Epithelial cell of esophagus (primary cell): Measurements from ENCODE around the gene CATSPERD.
A peak's percentile ranks its signal among the peaks of the same experiment; 100 is the strongest.

ENCODE experiments used
- DNase-seq: peaks from one replicate; pipeline ENCODE4 v3.0.0; 2010; ENCODE audit warnings: low read depth
- H3K4me3 ChIP-seq: 2 replicates; pipeline ENCODE4 v1.5.1; 2011; ENCODE audit warnings: mild to moderate bottlenecking, low read length, control low read depth
- CTCF ChIP-seq: IDR thresholded peaks from 2 replicates; pipeline ENCODE4 v1.5.1; 2011; ENCODE audit warnings: low read depth, mild to moderate bottlenecking, low read length, control low read depth, inconsistent platforms; ENCODE audit not compliant: insufficient read depth; ENCODE audit errors: missing control alignments

CATSPERD gene

GRCh38 chr19:5713228-5713627 lies 7.2 kb upstream of the CATSPERD start:
- no peak for TF ChIP-seq CTCF
- DNase-seq: no peak
- no peak overlapping the region for H3K4me3 ChIP-seq

DNA sequence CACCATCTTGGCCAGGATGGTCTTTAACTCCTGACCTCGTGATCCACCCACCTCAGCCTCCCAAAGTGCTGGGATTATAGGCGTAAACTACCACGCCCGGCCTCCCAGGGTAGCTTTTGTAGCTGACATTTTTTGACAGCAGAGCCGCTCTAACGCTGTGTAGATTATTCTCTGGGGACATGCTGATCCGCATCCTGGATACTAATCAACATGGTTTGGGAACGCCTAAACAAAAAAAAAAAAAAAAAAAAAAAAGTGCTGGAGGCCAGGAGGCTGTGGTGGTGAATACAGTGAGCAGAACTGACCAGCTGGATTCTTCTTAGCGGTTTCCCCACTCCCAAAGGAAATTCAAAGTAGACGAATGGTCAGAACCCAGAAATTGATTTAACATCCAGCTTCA lies 5.6 kb upstream of the CATSPERD start:
- TF ChIP-seq CTCF: no peak
- no peak for DNase-seq
- no peak overlapping the region for H3K4me3 ChIP-seq

- H3K4me3 ChIP-seq: no peak overlapping the region
- TF ChIP-seq CTCF: no peak
- no peak for DNase-seq
Measured at GRCh38 chr19:5717215-5717935, 3.1 kb upstream of the CATSPERD start.

- no peak for TF ChIP-seq CTCF
- H3K4me3 ChIP-seq: peak overlapping the region; percentile 96
- peak; percentile 53 for DNase-seq
Measured at GRCh38 chr19:5718037-5718578, 2.3 kb upstream of the CATSPERD start.

DNA sequence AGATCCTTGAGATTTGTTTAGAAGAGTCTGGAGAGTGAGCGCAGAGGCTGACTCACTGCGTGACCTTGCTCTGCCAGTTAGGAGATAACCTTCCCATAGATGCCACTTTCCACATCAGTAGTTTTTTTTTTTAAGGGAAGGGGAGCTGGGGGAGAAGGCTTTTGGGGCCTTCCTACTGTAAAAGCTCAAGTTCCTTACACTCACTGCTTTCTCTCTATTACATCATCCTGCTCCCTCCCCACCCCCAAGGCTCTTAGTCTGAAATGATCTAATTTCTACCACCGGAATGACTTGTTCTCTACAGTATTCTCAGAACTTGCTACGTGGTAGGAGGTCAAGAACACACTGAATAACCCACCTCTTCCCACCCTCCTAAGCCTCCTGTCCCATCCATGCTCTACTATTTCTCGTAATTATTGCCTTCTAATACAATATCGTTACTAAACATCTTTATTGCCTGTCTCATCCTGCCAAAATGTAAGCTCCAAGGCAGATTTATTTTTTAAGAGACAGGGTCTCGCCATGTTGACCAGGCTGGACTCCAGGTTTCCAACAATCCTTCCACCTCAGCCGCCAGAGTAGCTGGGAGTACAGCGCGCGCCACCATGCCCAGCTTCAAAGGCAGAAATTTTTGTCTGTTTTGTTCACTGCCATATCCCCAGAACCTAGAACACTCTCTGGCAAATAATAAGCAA lies 1.7 kb upstream of the CATSPERD start:
- peak; percentile 85 for DNase-seq
- H3K4me3 ChIP-seq: peak overlapping the region; percentile 96
- TF ChIP-seq CTCF: no peak

DNA sequence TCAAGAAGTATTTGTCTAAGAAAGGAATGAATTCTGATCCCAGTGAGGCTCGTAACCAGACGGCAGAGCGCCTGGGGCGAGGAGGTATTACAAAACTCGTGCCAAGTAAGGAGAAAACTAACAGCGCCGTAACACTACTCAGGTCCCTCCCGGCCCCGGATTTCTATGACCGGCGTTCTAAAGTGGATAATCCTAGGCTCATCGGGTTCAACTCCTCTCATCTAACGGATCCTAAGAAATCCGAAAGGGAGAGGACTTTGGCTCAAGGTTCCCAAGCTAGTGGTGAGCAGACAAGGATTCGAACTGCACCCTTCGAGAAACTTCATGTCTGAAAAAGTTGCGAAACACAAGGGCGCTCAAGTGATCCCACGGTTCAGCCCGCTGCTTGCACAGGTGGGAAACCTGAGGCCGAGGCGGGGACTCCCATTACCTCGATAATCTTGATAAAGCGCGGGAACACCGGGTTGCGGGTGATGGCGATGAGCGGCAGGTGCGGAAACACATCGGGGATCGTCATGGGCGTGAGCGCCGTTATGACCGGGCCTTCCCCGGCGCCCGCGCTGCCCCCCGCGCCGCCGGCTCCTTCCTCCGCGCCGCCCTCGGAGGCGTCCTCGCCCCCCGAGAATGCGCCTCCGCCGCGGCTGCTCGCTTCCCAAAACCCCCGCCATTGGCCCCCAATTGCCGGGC lies 1.0 kb upstream of the CATSPERD start:
- peak; percentile 72 for DNase-seq
- TF ChIP-seq CTCF: no peak
- peak overlapping the region; percentile 96 for H3K4me3 ChIP-seq
